WERI-Rb-1 (cell line): ENCODE measurements around the gene TMC5.

Experiments
- DNase-seq: peaks from one replicate; pipeline ENCODE4 v3.0.0-alpha.2; 2020
- H3K27ac ChIP-seq: fragments of 250-450 bp; sonication (Bioruptor Pico); 2 replicates; pipeline ENCODE4 v1.5.1; 2020; ENCODE audit warnings: mild to moderate bottlenecking, moderate library complexity
- H3K27me3 ChIP-seq: fragments of 250-450 bp; sonication (Bioruptor Pico); 2 replicates; pipeline ENCODE4 v1.5.1; 2021; ENCODE audit warnings: mild to moderate bottlenecking, low read depth, moderate library complexity; ENCODE audit not compliant: insufficient read depth, severe bottlenecking
- H3K36me3 ChIP-seq: fragments of 250-450 bp; sonication (Bioruptor Pico); 2 replicates; pipeline ENCODE4 v1.5.1; 2020; ENCODE audit warnings: mild to moderate bottlenecking, moderate library complexity
- H3K4me3 ChIP-seq: 2 replicates; pipeline ENCODE4 v1.5.1; 2011; ENCODE audit warnings: low read depth, mild to moderate bottlenecking, control low read depth, low read length
- H3K9me3 ChIP-seq: fragments of 250-450 bp; sonication (Bioruptor Pico); 2 replicates; pipeline ENCODE4 v1.5.1; 2021; ENCODE audit warnings: mild to moderate bottlenecking, moderate library complexity; ENCODE audit not compliant: severe bottlenecking
- TF ChIP-seq, protein P1 (sequence below): IDR thresholded peaks from 2 replicates; pipeline ENCODE4 v1.5.1; 2011; ENCODE audit warnings: low read depth, mild to moderate bottlenecking, control low read depth, inconsistent platforms, low read length

TMC5 gene

DNA sequence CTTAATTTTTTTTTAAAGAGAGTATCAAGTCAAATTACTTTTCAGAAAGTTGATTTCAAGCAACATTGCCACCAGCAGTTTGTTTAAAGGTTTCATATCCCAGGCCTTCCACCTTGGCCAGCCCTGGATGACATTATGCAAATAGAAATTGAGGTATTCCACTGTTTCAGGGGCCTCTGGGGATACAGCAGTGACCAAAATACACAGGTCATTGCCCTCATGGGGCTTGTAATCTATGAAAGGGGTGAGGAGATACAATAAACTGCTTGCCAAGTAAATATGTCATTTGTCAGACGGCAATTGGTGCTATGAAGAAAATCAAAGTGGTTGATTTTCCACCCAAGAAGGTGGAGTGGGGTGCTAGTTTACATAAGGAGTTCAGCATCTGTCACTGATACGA, 37.8 kb upstream of the TMC5 start:
- DNase-seq: no peak
- H3K9me3 ChIP-seq: no peaks in the 10 kb centered on the region
- no peaks in the 10 kb centered on the region for H3K36me3 ChIP-seq
- H3K4me3 ChIP-seq: no peak overlapping the region
- TF ChIP-seq, protein P1, sequence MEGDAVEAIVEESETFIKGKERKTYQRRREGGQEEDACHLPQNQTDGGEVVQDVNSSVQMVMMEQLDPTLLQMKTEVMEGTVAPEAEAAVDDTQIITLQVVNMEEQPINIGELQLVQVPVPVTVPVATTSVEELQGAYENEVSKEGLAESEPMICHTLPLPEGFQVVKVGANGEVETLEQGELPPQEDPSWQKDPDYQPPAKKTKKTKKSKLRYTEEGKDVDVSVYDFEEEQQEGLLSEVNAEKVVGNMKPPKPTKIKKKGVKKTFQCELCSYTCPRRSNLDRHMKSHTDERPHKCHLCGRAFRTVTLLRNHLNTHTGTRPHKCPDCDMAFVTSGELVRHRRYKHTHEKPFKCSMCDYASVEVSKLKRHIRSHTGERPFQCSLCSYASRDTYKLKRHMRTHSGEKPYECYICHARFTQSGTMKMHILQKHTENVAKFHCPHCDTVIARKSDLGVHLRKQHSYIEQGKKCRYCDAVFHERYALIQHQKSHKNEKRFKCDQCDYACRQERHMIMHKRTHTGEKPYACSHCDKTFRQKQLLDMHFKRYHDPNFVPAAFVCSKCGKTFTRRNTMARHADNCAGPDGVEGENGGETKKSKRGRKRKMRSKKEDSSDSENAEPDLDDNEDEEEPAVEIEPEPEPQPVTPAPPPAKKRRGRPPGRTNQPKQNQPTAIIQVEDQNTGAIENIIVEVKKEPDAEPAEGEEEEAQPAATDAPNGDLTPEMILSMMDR: no peak
- H3K27ac ChIP-seq: no peak overlapping the region
- no peaks in the 10 kb centered on the region for H3K27me3 ChIP-seq

GRCh38 chr16:19380328-19380727, 37.4 kb upstream of the TMC5 start:
- no peak overlapping the region for H3K27ac ChIP-seq
- H3K36me3 ChIP-seq: no peaks in the 10 kb centered on the region
- H3K9me3 ChIP-seq: no peaks in the 10 kb centered on the region
- TF ChIP-seq, protein P1: no peak
- no peaks in the 10 kb centered on the region for H3K27me3 ChIP-seq
- H3K4me3 ChIP-seq: no peak overlapping the region
- no peak for DNase-seq

GRCh38 chr16:19382084-19382801, 35.4 kb upstream of the TMC5 start:
- no peak for DNase-seq
- Histone ChIP-seq H3K27ac (no peak overlapping the region), H3K27me3 (no peaks in the 10 kb centered on the region), H3K9me3 (no peaks in the 10 kb centered on the region), H3K4me3 (no peak overlapping the region), H3K36me3 (no peaks in the 10 kb centered on the region)
- TF ChIP-seq, protein P1: no peak

- Histone ChIP-seq H3K9me3 (no peaks in the 10 kb centered on the region), H3K27me3 (no peaks in the 10 kb centered on the region), H3K27ac (no peak overlapping the region), H3K4me3 (no peak overlapping the region), H3K36me3 (no peaks in the 10 kb centered on the region)
- TF ChIP-seq, protein P1: no peak
- no peak for DNase-seq
These were observed 34.5 kb upstream of the TMC5 start for GRCh38 chr16:19382887-19383816.

DNA sequence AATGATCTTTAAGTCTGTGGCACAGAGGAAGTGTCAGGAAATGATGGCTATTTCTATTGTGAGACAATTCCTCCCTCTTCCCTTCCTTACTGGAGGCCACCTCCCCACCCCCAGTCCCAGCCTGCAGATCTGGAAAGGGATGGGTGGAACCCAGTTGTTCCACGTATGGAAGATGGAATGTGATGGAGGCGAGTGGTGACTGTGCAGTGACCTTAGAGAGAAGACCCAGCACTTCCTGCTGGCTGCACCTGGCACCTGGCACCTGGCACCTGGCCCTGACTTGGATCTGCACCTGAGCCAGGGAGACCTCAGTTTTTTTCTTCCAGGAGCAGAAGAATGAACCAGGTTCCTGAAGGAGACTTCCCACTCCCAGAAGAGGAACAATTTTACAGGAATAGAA, 33.0 kb upstream of the TMC5 start:
- no peak overlapping the region for H3K27ac ChIP-seq
- DNase-seq: no peak
- TF ChIP-seq, protein P1: no peak
- H3K9me3 ChIP-seq: no peaks in the 10 kb centered on the region
- H3K4me3 ChIP-seq: no peak overlapping the region
- H3K36me3 ChIP-seq: no peaks in the 10 kb centered on the region
- H3K27me3 ChIP-seq: no peaks in the 10 kb centered on the region
